HEK293 (cell line): ENCODE measurements around the gene PLP2.

Experiments used
- GLIS1 ChIP-seq: fragments of 450-650 bp; formaldehyde crosslinking; IDR thresholded peaks from 2 replicates; pipeline ENCODE4 v1.5.1; 2016; ENCODE audit warnings: missing biosample characterization, missing genetic modification characterization
- INSM2 ChIP-seq: fragments of 450-650 bp; formaldehyde crosslinking; IDR thresholded peaks from 2 replicates; pipeline ENCODE4 v1.5.1; 2016; ENCODE audit warnings: missing biosample characterization, missing genetic modification characterization
- KLF10 ChIP-seq: fragments of 450-650 bp; IDR thresholded peaks from 2 replicates; pipeline ENCODE4 v1.5.1; 2018; ENCODE audit warnings: missing biosample characterization, mild to moderate bottlenecking, missing genetic modification characterization
- KLF9 ChIP-seq: fragments of 450-650 bp; formaldehyde crosslinking; IDR thresholded peaks from 2 replicates; pipeline ENCODE4 v1.5.1; 2016; ENCODE audit warnings: missing biosample characterization, missing genetic modification characterization, low read depth
- MYNN ChIP-seq: fragments of 450-650 bp; formaldehyde crosslinking; IDR thresholded peaks from 2 replicates; pipeline ENCODE4 v1.5.1; 2016; ENCODE audit warnings: missing biosample characterization, missing genetic modification characterization, borderline replicate concordance
- REST ChIP-seq: fragments of 450-650 bp; formaldehyde crosslinking; IDR thresholded peaks from 2 replicates; pipeline ENCODE4 v1.5.1; 2016; ENCODE audit warnings: missing biosample characterization, missing genetic modification characterization
- WT1 ChIP-seq: fragments of 450-650 bp; formaldehyde crosslinking; IDR thresholded peaks from 2 replicates; pipeline ENCODE4 v1.5.1; 2016; ENCODE audit warnings: missing biosample characterization, missing genetic modification characterization
- ZBTB20 ChIP-seq: fragments of 450-650 bp; formaldehyde crosslinking; IDR thresholded peaks from 2 replicates; pipeline ENCODE4 v1.5.1; 2016; ENCODE audit warnings: missing biosample characterization, missing genetic modification characterization
- ZBTB21 ChIP-seq: fragments of 450-650 bp; formaldehyde crosslinking; IDR thresholded peaks from 2 replicates; pipeline ENCODE4 v1.5.1; 2017; ENCODE audit warnings: missing biosample characterization, missing genetic modification characterization
- ZFHX2 ChIP-seq: fragments of 450-650 bp; formaldehyde crosslinking; conservative IDR thresholded peaks from 2 replicates; pipeline ENCODE4 v1.5.1; 2016; ENCODE audit warnings: missing biosample characterization, missing genetic modification characterization
- ZFP3 ChIP-seq: fragments of 450-650 bp; formaldehyde crosslinking; IDR thresholded peaks from 2 replicates; pipeline ENCODE4 v1.5.1; 2016; ENCODE audit warnings: low read depth, missing biosample characterization, missing genetic modification characterization
- ZFP69B ChIP-seq: fragments of 450-650 bp; formaldehyde crosslinking; IDR thresholded peaks from 2 replicates; pipeline ENCODE4 v1.5.1; 2016; ENCODE audit warnings: missing biosample characterization, missing genetic modification characterization
- ZNF146 ChIP-seq: fragments of 450-650 bp; formaldehyde crosslinking; IDR thresholded peaks from 2 replicates; pipeline ENCODE4 v1.5.1; 2016; ENCODE audit warnings: missing biosample characterization, missing genetic modification characterization
- ZNF2 ChIP-seq: fragments of 450-650 bp; formaldehyde crosslinking; IDR thresholded peaks from 2 replicates; pipeline ENCODE4 v1.5.1; 2016; ENCODE audit warnings: missing biosample characterization, missing genetic modification characterization
- ZNF202 ChIP-seq: fragments of 450-650 bp; formaldehyde crosslinking; IDR thresholded peaks from 2 replicates; pipeline ENCODE4 v1.5.1; 2016; ENCODE audit warnings: missing biosample characterization, missing genetic modification characterization, borderline replicate concordance
- ZNF221 ChIP-seq: fragments of 450-650 bp; formaldehyde crosslinking; IDR thresholded peaks from 2 replicates; pipeline ENCODE4 v1.5.1; 2017; ENCODE audit warnings: missing biosample characterization, missing genetic modification characterization, borderline replicate concordance
- ZNF350 ChIP-seq: fragments of 450-650 bp; formaldehyde crosslinking; IDR thresholded peaks from 2 replicates; pipeline ENCODE4 v1.5.0; 2017; ENCODE audit warnings: missing biosample characterization, mild to moderate bottlenecking, missing genetic modification characterization
- ZNF391 ChIP-seq: fragments of 450-650 bp; formaldehyde crosslinking; IDR thresholded peaks from 2 replicates; pipeline ENCODE4 v1.5.1; 2016; ENCODE audit warnings: low read depth, missing biosample characterization, missing genetic modification characterization, borderline replicate concordance
- ZNF394 ChIP-seq: fragments of 450-650 bp; formaldehyde crosslinking; IDR thresholded peaks from 2 replicates; pipeline ENCODE4 v1.5.1; 2016; ENCODE audit warnings: missing biosample characterization, missing genetic modification characterization, mild to moderate bottlenecking, moderate library complexity, borderline replicate concordance
- ZNF398 ChIP-seq: fragments of 450-650 bp; formaldehyde crosslinking; IDR thresholded peaks from 2 replicates; pipeline ENCODE4 v1.5.1; 2017; ENCODE audit warnings: missing biosample characterization, missing genetic modification characterization
- ZNF518A ChIP-seq: fragments of 450-650 bp; formaldehyde crosslinking; conservative IDR thresholded peaks from 2 replicates; pipeline ENCODE4 v1.5.1; 2016; ENCODE audit warnings: low read depth, missing biosample characterization, missing genetic modification characterization
- ZNF529 ChIP-seq: fragments of 450-650 bp; formaldehyde crosslinking; IDR thresholded peaks from 2 replicates; pipeline ENCODE4 v1.5.1; 2017; ENCODE audit warnings: missing genetic modification characterization, missing biosample characterization; ENCODE audit not compliant: insufficient replicate concordance
- ZNF792 ChIP-seq: fragments of 450-650 bp; formaldehyde crosslinking; IDR thresholded peaks from 2 replicates; pipeline ENCODE4 v1.5.1; 2016; ENCODE audit warnings: missing biosample characterization, missing genetic modification characterization
- ZNF837 ChIP-seq: fragments of 450-650 bp; formaldehyde crosslinking; IDR thresholded peaks from 2 replicates; pipeline ENCODE4 v1.5.1; 2016; ENCODE audit warnings: missing biosample characterization, missing genetic modification characterization
- TF ChIP-seq, protein P1 (sequence below): fragments of 450-650 bp; formaldehyde crosslinking; IDR thresholded peaks from 2 replicates; pipeline ENCODE4 v1.5.1; 2017; ENCODE audit warnings: missing biosample characterization, missing genetic modification characterization

Gene PLP2

GRCh38 chrX:49165901-49166881 is 5.5 kb upstream of the PLP2 start (continued):
- TF ChIP-seq ZFP69B (tag by site-specific recombination), result peak; percentile 82
- TF ChIP-seq ZNF792, result peak; percentile 49; the same call in 1 of the 2 replicates
- no peak for TF ChIP-seq ZNF529 (tag by site-specific recombination)
- peak; percentile 60; the same call in 1 of the 2 replicates for TF ChIP-seq KLF9 (tag by site-specific recombination)
- TF ChIP-seq ZBTB20, result peak; percentile 96
- no peak for TF ChIP-seq ZNF518A
- TF ChIP-seq GLIS1 (tag by site-specific recombination), result peak; percentile 88
- TF ChIP-seq ZNF350 (tag by site-specific recombination), result no peak
- no peak for TF ChIP-seq ZNF221 (tag by site-specific recombination)
- no peak for TF ChIP-seq ZFP3
- TF ChIP-seq ZFHX2 (tag by site-specific recombination), result 0 out of 2 replicates have a peak, but pooled peaks have one; percentile 28
- TF ChIP-seq ZNF2 (tag by site-specific recombination), result 0 out of 2 replicates have a peak, but pooled peaks have one; percentile 42
- TF ChIP-seq ZNF202, result no peak
- TF ChIP-seq ZBTB21 (tag by site-specific recombination), result no peak
- no peak; the same call in 1 of the 2 replicates for TF ChIP-seq WT1 (tag by site-specific recombination)
- peak; percentile 51; the same call in 1 of the 2 replicates for TF ChIP-seq INSM2 (tag by site-specific recombination)
- peak; percentile 87 for TF ChIP-seq REST (tag by site-specific recombination)
- peak; percentile 90; the same call in 1 of the 2 replicates for TF ChIP-seq ZNF391
- no peak for TF ChIP-seq ZNF146 (tag by site-specific recombination)
- no peak for TF ChIP-seq MYNN
- TF ChIP-seq, protein P1, sequence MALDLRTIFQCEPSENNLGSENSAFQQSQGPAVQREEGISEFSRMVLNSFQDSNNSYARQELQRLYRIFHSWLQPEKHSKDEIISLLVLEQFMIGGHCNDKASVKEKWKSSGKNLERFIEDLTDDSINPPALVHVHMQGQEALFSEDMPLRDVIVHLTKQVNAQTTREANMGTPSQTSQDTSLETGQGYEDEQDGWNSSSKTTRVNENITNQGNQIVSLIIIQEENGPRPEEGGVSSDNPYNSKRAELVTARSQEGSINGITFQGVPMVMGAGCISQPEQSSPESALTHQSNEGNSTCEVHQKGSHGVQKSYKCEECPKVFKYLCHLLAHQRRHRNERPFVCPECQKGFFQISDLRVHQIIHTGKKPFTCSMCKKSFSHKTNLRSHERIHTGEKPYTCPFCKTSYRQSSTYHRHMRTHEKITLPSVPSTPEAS (tag by site-specific recombination), result no peak
- 0 out of 2 replicates have a peak, but pooled peaks have one; percentile 25 for TF ChIP-seq KLF10
- peak; percentile 49; the same call in 1 of the 2 replicates for TF ChIP-seq ZNF398
- peak; percentile 37; the same call in 1 of the 2 replicates for TF ChIP-seq ZNF394 (tag by site-specific recombination)
- no peak for TF ChIP-seq ZNF837 (tag by site-specific recombination)
